Neural crest cell (in vitro differentiated cells): Measurements from ENCODE around the gene ZDHHC22. TPM values are rescaled to one million over a fixed set of nuclear protein-coding genes. Genes with fewer than 3 reads are reported as not detected.

Experiments used
- DNase-seq: peaks from one replicate; pipeline ENCODE4 v3.0.0; 2021; ENCODE audit warnings: low read depth, mixed read lengths, low spot score
- H3K27ac Mint-ChIP-seq: one replicate; pipeline ENCODE4 v1.8.0; 2021; ENCODE audit warnings: mild to moderate bottlenecking, mixed read lengths; ENCODE audit not compliant: unreplicated experiment
- H3K27me3 Mint-ChIP-seq: 2 replicates; pipeline ENCODE4 v1.8.0; 2021; ENCODE audit warnings: low read depth, mild to moderate bottlenecking, mixed read lengths
- H3K36me3 Mint-ChIP-seq: 2 replicates; pipeline ENCODE4 v1.8.0; 2021; ENCODE audit warnings: low read depth, mild to moderate bottlenecking, mixed read lengths
- H3K4me1 Mint-ChIP-seq: 2 replicates; pipeline ENCODE4 v1.8.0; 2021; ENCODE audit warnings: mixed read lengths
- H3K4me3 Mint-ChIP-seq: one replicate; pipeline ENCODE4 v1.8.0; 2021; ENCODE audit warnings: mild to moderate bottlenecking, mixed read lengths
- H3K9me3 Mint-ChIP-seq: 2 replicates; pipeline ENCODE4 v1.8.0; 2021; ENCODE audit warnings: mixed read lengths
- CTCF ChIP-seq: fragments of 200-600 bp; sonication (generic); conservative IDR thresholded peaks from 2 replicates; pipeline ENCODE4 v1.5.0; 2021; ENCODE audit warnings: antibody characterized with exemption, mild to moderate bottlenecking
- total RNA-seq: library from RNA; stranded (reverse); gene quantifications from 2 replicates; pipeline ENCODE4 v1.2.1, GENCODE V29; 2021

The ZDHHC22 gene
- total RNA-seq, 1 donor from 2014 or later = 5.6 TPM

GRCh38 chr14:77140359-77141213 lies 1.0 kb downstream of the ZDHHC22 start:
- Mint-ChIP-seq H3K27me3 (peaks cover 70% of the 10 kb centered on the region), H3K4me1 (peaks cover 33% of the 10 kb centered on the region), H3K4me3 (peak overlapping the region; percentile 85), H3K36me3 (no peaks in the 10 kb centered on the region), H3K9me3 (no peaks in the 10 kb centered on the region), H3K27ac (no peak overlapping the region)
- DNase-seq = peak; percentile 9
- TF ChIP-seq CTCF = no peak

GRCh38 chr14:77139540-77140358 lies 1.8 kb downstream of the ZDHHC22 start:
- peak; percentile 64 for DNase-seq
- peaks cover 33% of the 10 kb centered on the region for H3K4me1 Mint-ChIP-seq
- H3K4me3 Mint-ChIP-seq = peak overlapping the region; percentile 85
- H3K36me3 Mint-ChIP-seq = no peaks in the 10 kb centered on the region
- no peaks in the 10 kb centered on the region for H3K9me3 Mint-ChIP-seq
- peak; percentile 78 for TF ChIP-seq CTCF
- H3K27ac Mint-ChIP-seq = no peak overlapping the region
- peaks cover 68% of the 10 kb centered on the region for H3K27me3 Mint-ChIP-seq

GRCh38 chr14:77139022-77139421 lies 2.6 kb downstream of the ZDHHC22 start:
- Mint-ChIP-seq H3K27me3 (peaks cover 68% of the 10 kb centered on the region), H3K36me3 (no peaks in the 10 kb centered on the region), H3K4me1 (peaks cover 33% of the 10 kb centered on the region)

GRCh38 chr14:77133720-77134338 lies 7.8 kb downstream of the ZDHHC22 start:
- no peaks in the 10 kb centered on the region for H3K9me3 Mint-ChIP-seq
- TF ChIP-seq CTCF = no peak
- H3K36me3 Mint-ChIP-seq = no peaks in the 10 kb centered on the region
- H3K4me1 Mint-ChIP-seq = peaks cover 4% of the 10 kb centered on the region
- no peak overlapping the region for H3K27ac Mint-ChIP-seq
- peaks cover 54% of the 10 kb centered on the region for H3K27me3 Mint-ChIP-seq
- peak; percentile 73 for DNase-seq
- no peak overlapping the region for H3K4me3 Mint-ChIP-seq

More at GRCh38 chr14:77139022-77139421, 2.6 kb downstream of the ZDHHC22 start:
- Mint-ChIP-seq H3K4me3 (peak overlapping the region; percentile 79), H3K9me3 (no peaks in the 10 kb centered on the region), H3K27ac (no peak overlapping the region)
- DNase-seq = no peak
- TF ChIP-seq CTCF = no peak

- Mint-ChIP-seq H3K4me1 (no peaks in the 10 kb centered on the region), H3K4me3 (no peak overlapping the region), H3K27ac (no peak overlapping the region), H3K9me3 (no peaks in the 10 kb centered on the region), H3K27me3 (peaks cover 48% of the 10 kb centered on the region), H3K36me3 (no peaks in the 10 kb centered on the region)
- TF ChIP-seq CTCF = no peak
- no peak for DNase-seq
Measured at GRCh38 chr14:77131871-77132486, 9.6 kb downstream of the ZDHHC22 start.
